ENCODE measurements around the gene CAMSAP1.
A peak's percentile ranks its signal among the peaks of the same experiment; 100 is the strongest.

The CAMSAP1 gene

DNA sequence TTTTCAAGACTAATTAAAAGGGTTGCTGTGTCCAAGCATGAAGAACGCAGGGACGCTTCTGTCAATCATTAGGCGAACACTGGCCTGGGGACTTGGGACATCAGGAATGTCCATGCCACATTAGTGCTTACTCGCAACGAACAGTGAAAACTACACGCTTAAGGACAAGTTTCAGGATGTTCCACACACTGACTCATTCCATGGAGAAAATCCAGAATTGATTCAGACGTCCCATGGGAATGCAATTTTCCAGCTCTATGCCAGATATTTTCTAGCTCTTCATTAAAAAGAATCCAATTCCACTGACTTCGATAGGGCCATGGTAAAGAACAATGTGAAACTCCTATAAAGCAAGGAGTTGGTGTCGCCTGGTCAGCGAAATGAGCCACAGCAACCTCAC lies 98.2 kb downstream of the CAMSAP1 start:
- no peak for DNase-seq

DNA sequence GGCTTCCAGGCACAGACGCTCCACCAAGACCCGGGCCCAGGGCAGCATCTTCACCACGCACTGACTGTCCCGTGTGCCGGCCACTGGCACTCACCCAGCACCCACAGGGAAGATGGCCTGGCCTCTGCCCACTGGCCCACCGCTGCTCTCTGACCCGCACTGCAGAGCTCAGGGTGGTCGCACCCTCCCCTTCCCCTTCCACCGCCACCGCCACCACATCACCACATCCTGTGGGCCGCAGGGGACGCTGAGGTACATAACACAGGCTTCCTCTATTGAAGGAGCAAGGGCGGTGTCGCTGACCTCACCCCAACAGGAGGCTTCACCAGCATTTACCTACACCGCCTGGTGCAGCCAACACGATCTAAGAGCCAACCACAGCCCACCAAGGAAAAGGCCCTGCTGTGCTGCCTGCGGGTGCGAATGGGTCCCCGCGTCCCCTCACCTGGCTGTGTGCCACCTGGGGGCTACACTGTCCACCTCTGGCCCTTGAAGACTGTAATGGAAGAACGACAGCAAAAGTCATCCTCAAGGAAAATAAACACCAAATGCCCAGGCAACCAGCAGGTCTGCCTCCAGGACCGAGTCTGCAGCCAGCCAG lies 101.8 kb downstream of the CAMSAP1 start:
- no peak for DNase-seq

DNA sequence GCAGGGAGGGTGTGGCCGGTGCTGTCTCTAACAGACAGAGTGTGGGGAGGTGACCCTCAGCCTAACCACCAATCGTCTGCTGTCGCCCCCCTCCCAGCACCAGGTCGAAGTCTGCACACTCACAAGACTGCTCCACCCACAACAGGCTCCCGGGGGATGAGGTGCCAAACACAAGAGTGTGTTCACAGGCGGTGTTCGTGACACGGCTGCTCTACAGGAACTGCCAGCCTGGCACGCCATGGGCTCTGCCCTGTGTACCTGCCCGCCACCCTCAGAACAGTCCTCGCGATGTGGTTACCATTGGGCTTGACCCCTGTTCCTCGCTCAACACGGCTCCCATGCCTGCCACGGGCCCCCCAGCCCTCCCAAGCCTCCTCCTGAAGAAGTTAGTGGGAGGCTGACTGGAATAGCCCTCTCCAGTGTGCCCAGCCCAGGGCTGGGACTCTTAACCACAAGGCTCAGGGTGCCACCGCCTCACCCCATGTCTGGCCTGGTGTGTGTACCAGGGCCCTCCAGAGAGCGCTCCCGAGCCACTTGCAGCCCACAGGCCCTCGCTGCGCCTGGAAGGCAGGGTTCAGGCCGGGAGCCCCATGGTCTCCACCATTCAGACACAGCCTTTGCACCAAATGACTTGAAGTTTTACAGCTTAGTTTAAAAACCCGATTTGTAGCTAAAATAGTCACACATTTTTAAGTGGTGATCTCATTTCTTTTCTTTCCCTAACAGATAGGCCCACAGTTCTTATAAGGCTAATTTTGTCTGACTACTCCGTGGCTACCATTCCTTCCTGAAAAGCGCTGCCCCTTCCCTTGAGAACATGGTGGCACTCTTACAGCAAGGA lies 102.5 kb downstream of the CAMSAP1 start:
- peak; percentile 47 for DNase-seq

DNA sequence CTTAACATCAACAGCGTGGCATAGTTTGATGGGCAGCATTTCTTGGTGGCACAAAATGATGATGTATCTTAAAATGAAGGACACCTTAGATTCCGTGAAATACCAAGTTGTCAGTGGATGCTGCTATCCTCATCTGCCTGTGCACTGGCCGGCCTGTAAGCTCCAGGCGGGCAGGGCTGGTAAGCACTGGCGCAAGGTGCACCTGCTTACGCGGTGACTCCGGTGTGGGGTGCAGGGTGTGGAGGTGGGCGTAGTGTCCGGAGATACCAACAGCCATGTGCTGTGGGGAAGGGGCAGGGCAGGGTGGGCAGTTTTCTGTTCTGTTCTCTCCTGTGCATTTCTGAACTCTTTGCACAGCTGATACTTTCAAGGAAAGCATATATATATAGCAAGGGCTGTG lies 103.9 kb downstream of the CAMSAP1 start:
- DNase-seq = no peak

DNA sequence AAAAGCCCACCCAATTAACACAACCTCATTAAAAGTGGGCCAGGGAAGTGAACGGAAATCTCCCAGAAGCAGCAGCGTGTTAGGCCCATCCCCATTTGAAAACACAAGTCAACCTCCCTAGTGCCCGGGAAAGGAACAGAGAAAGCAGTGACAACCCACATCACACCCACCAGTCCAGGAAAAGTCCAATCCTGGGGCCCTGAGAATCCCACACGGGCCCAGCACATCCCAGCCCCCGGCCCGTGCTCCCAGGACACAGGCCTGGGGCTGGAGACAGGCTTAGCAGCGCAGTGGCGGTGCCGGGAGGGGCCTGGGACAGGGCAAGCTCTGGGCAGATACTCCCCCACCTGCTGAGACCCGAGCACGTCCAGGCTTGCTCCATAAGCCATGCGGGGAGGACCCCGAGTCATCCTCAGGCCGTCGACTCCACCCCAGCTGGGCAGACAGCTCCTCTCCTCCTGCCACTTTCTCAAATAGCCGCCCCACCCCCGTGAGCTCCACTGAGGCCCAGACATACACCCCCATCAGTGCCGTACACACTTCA lies 104.4 kb downstream of the CAMSAP1 start:
- DNase-seq = peak; percentile 65

DNA sequence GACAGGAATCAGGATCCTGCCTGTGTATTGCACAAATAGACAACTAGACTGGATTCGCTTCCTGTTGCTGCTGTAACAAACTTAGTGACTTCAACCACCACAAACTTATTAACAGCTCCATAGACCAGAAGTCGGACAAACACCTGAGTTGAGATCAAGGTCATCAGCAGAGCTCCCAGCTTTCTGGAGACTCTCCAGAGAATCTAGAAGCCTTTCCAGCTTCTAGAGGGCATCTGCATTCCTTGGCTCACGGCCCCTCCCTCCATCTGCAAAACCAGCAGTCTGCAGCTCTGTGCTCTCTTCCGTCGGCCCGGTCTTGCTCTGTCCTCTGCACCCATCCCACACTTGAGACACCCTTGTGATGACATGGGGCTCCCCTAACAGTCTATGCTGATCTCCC lies 106.3 kb downstream of the CAMSAP1 start:
- DNase-seq = no peak

DNA sequence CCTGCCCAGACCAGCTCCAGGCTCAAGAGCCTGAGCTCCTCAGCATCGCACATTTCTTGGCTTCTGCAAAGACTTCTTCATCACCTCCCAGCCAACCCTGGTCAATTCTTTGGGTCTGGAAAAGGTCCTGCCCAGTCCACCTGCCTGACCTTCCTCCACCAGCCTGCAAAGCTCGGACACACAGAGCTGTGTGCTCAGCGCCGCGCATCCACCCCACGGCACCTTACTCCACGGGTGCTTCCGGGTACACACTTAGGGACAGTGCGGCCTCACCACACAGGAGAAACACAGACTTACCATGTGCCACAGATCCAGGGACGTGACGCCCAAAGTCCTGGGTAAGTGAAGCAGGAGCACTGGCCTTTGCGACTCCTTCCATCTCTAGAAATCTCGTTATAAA lies 108.1 kb downstream of the CAMSAP1 start:
- no peak for DNase-seq

DNA sequence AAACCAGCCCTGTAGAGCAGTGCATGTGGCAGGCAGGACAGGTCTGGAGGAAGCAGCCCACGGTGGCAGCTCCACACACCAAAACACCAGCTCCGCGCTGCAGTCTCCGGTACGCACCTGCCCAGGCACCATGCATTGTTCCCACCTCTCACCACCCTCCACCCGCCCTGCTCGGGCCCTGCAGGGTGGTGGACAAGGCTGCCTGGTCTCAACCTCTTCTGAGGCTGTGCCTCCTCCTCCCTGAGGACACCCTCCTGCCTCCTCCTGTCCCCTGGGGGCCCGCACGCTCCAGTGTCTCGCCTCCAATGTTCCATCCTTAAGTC lies 109.1 kb downstream of the CAMSAP1 start:
- DNase-seq = no peak

DNA sequence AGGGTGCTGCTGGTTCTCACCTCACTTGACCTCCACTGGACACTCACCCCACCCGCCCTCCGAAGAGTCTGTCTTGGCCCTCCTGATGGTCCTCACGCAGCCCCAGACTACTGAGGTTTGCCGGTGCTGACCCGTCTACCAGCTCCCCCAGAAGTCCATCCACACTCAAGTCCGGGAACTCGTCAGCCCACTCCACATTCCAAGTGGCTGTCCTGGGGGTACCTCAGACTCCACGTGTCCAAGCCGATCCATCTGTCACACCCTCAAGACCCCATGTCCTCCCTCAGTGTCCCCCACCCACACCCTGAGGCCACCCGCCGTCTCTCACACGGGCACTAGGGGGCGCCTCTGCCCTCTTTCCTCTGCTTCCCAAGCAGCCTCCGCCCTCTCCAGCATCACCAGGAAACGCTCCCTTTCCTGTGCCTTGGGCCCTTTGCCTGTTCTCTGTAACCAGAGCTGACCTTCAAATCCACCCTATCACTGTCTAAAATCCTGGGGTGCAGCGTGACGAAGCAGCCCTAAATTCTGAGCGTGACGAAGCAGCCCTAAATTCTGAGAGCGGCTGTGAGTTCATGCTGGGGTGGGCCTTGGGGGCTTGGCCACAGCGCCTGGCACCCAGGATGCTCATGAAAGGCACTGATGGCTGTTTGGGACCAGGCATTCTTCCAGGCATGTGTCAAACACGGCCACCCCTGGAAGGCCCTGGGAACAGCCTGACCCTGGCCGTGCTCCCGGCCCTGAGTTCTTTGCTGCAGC lies 109.7 kb downstream of the CAMSAP1 start:
- peak; percentile 73 for DNase-seq

DNA sequence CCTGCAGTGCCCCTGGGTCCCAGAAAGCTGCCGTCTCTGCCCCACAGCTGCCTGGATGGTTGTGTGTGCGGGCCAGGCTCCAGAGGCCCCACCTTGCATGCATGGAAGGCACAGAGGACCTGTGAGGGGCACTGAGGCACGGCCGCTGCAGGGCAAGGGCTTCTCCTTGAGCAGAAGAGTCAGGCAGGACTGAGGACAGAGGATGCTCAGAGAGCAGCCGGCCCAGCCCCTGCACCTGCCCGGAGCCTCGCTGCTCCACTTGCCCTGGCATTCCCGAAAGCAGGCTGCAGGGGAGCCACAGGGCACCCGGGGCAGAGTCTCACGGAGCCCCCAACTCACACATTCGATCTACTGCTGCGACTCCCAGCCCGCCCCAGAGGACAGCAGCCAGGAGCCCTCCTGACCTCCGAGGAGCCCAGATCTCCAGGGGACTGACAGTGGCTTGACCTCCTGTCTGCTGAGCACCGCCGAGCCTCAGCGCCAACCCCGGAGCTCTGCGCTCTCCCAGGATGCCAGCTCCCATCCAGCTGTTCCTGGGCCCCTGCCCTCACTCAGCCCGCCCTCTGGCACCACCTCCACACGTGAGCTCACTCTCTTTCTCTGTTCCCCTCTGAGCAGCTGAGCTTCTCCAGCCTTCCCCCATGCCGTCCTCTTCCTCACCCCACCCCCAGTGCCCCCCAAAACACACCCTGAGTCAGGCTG lies 110.4 kb downstream of the CAMSAP1 start:
- peak; percentile 36 for DNase-seq

DNA sequence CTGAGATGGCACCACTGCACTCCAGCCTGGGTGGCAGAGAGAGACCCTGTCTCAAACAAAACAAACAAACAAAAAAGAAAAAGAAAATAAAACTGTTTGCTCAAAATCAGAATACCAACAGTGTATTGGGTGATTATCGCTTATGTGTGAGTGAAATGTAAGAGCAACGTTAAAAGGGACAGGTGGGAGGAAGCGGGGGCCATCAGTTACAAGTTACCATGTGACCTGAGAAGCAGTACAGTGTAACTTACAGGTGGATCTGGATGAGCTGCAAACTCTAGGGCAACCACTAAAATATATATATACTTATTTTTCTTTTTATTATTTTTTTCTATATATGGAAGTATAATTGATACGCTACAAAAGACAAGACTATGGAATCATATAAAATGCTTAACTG lies 112.0 kb downstream of the CAMSAP1 start:
- no peak for DNase-seq

DNA sequence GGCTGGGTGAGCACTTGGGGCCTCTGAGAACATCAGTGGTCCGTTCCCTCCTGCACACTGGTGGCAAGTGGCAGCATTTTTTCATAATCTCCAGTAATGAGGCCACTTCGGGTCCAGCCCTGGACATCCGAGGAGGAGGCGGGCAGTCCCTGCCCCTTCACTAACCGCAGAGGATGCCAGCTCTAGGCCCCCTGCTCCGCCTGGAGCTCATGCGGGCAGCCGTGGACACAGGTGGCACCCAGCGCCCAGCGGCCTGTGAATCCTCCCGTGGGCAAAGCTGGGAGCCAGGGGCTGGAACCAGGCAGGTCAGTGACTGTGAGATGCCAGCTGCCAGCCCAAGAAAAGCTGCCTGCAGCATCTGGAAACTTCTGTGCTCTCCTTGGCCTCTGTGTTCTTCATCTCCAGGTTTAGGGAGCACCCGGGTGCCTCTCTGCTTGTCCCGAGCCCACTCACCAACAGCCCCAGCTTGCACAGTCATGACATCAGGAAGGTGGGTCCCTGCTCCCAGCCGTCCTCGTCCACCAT lies 112.9 kb downstream of the CAMSAP1 start:
- no peak for DNase-seq

DNA sequence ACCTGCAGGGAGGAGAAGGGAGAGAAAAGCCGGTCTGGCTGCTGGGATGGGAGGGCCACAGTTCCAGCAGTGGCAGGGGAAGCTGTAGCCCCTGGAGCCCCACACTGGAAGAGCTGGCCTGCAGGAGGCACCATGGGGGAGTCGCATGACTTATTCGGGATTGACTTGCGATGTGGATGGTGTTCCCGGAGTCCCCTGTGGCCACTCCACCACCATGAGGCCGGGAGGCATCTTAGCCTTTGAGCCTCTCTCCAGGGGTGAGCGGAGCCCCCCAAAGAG lies 113.3 kb downstream of the CAMSAP1 start:
- no peak for DNase-seq

DNA sequence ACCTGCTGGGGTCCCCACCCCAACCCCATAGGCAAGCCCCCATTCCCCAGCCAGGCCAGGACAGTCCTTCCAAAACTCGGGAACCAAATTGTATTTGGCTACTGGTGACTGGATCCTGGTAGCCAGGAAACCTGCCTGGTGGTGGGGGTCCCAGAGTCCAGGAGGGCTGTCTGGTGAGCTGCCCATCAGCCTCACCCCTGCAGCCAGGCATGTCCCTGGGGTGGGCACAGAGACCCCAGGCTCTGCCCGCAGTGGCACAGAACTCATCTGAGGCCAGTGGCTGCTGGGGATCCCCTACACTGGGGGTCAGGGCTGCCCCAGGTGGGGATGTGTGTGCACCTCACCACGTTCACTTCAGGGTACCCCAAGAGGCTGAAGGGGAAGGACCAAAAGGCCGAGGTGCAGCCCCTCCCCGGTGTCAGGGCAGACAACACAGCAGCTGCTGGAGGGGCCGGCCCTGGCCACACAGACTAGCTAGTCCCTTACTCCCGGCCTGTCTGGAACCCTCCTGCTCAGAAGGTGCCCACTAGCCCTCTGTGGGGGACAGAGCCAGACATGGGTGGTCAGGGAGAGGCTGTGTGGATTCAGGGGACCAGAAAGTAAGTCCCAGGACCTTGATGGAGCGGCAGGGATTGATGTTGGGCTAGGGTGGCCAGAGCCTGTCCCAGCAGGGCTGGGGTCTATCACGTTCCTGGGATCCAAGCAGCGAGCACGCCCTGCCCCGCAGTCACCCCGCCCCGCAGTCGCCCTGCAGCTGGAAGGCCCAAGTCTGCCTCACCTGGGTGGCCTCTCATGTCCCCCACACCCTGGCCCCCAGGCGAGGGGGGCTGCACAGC lies 113.9 kb downstream of the CAMSAP1 start:
- DNase-seq = no peak

DNA sequence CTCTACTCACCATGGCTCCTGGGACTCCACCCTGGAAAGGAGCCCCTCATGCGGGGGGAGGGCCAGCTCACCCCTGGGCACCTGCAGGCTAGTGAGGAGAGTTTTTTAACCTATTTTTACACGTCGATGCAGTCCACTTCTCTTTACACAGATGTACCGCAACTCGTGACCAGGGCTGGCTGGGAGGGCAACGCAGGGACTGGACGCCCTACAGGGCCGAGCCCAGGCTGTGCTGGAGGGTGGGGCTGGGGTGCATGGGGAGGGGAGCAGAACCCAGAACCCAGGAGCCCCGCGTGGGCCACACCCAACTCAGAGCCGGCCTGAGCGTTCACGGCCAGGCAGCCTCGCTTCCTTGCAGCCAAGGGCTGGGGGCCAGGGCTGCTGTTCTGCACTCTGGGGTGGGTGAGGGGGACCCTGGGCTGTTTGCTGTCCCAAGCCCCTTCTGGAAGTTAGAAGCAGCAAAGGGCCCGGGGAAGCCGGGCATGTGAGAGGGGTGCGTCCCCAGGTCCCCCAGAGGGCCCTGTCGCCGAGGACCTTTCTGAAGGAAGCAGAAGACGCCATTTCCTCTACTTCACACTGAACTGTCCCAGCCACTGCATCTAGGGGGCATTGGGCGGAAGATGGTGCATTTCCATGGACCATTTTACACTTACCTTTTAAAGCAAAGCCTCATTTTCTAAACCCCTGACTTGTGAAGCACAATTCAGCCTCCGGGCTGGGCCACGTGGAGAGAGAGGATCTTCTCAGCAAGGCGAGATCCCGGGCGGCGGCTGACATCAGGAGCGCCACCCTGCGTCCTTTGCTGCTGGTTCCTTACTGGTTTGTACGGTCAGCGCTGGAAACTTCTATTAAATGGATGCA lies 114.8 kb downstream of the CAMSAP1 start:
- no peak for DNase-seq

DNA sequence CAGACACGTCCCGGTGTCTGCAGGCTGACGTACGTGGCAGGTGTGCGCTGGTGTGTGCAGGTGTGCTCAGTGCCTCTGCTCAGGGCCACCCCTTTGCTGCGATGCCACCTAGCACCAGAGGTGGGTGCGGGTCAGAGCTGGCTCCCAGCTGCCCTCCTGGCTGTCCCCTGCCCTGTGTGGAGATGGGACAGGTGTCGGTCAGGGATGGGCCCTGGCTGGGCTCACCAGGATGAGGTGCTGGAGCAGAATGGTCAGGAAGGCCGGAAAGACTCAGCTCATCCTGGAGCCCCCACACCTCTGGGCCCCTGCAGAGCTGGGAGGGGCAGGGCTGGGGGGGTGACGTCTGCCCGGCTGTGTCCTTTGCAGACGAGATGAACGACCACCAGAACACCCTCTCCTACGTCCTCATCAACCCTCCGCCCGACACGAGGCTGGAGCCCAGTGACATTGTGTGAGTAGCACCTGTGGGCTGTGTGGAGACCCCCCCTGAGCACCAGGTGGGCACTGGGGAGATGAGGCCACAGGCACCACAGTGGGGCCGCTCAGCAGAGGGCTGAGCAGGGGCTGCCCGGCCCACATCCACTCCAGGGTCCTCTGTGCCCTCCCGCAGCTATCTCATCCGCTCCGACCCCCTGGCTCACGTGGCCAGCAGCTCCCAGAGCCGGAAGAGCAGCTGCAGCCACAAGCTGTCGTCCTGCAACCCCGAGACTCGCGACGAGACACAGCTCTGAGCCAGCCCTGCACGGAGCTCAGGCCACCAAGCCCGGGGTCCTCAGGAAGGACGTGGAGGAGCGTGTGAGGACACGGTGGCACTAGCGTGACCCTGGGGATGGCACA lies 115.7 kb downstream of the CAMSAP1 start:
- DNase-seq = no peak

DNA sequence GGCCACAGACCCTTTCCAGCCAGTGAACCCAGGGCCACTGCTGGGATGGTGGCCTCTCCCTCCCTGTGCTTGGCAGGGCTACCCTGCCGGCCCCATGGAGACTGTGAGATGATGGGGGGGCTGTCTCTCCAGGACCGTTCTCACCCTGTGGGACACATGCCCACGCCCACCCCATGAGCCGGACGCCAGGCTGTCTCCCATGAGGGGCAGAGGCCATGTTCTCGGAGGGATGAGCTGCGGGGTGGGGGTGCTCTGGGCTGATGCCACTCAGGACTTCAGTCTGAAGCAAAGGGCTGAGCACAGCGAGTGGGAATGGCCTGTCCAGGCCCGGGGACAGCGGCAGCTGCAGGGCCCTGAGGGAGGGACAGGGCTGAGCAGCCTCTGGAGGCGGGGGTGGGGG lies 116.5 kb downstream of the CAMSAP1 start:
- no peak for DNase-seq

DNA sequence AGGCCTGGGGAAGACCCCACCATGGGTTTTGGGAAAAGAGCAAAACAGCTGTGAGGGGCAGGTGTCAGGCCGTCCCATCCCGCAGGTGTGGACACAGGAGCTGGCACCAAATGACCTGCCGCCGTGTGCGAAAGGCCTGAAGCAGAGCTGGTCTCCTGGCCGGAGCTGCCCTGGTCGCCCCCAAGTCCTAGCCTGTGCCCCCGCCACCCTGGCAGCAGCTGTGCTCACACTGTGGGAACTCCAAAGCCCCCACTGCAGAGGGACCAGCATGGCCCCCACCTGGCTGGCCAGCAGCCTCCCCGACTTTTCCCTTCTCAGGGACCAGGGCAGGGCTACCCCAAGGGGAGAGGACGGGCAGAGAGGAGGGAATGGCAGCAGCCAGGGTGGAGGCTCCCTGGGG lies 117.0 kb downstream of the CAMSAP1 start:
- DNase-seq = no peak

DNA sequence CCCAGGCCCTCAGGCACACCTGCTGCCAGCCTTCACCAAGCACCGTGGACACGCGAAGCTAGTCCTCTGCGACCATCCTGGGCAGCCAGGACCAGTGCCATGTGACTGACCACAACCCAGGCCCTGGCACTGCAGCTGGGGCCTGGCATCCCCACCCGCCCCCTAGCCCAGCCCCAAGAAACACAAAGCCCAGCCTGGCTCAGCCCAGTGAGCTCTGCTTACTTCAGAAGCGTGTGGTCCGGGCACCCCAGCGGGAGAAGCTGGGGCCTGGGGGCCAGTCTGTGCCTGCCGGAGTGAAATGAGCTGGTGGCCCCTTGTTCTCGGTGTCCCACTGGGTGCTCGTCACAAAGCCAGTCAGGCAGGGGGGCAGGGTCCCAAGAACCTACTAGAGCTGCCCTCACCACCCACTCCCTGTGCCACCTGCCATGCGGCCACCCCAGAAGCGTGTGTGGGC lies 117.5 kb downstream of the CAMSAP1 start:
- no peak for DNase-seq
